Suppressor macrophage treated with lipopolysaccharide for 4 hours (primary cell): ENCODE data around the gene FAM181B.

Experiments used
- DNase-seq: peaks from one replicate; pipeline ENCODE4 v3.0.0-alpha.2; 2020

The FAM181B gene

DNA sequence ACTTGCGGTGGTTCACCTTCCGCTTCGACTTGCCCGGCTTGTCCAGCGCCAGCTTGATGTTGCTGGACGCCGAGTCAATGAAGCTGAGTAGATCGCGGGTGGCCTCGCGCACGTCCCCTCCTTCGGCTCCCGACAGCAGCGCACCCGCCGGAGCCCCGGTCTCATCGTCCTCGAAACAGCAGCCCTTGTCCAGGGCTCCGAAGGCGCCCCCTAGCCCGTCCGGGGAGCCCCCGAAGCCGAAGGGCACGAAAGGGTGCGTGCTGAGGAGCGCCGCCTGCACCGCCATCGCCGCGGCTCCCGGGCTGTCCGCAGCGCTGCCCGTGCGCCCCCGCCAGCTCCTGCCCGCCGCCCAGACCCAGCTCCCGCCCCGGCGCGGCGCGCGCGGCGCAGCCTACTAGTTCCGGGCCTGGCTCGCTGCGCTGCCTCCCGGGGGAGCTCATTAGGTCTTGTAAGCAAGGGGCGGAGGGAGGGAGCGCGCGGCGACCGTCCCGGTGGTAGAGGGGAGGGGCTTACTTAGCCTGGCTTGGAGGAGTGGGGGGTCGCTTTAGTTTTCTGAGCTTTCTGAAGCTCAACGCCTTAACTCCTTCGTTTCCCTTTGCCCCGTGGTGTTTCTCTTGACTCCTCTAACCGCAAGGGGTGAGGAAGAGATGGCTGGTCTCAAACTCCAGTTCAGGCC lies at the start of gene FAM181B:
TSS of gene FAM181B (minus strand) at position 421 of the 676 bp plus-strand sequence. CDS start at position 286, 135 bp downstream.
- no peak for DNase-seq

DNA sequence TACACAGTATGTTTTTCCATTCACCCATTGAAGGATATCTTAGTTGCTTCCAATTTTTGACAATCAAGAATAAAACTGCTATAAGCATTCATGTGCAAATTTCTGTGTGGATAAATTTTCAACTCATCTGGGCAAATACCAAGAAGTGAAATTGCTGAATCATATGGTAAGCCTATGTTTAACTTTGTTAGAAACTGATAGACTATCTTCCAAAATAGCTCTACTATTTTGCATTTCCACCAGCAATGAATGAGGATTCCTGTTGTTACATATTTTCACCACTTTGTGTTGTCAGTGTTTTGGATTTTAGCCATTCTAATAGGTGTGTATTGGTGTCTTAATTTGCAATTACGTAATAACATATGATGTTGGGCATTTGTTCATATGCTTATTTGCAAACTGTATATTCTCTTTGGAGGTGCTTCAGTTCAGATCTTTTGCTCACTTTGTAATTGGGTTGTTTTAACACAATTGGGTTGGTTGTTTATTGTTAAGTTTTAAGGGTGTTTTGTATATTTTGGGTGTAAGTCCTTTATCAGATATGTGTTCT lies 49.2 kb upstream of the FAM181B start:
- no peak for DNase-seq

GRCh38 chr11:82778776-82779175 lies 45.1 kb upstream of the FAM181B start:
- DNase-seq, result no peak

GRCh38 chr11:82776377-82776776 lies 42.7 kb upstream of the FAM181B start:
- DNase-seq, result no peak

DNA sequence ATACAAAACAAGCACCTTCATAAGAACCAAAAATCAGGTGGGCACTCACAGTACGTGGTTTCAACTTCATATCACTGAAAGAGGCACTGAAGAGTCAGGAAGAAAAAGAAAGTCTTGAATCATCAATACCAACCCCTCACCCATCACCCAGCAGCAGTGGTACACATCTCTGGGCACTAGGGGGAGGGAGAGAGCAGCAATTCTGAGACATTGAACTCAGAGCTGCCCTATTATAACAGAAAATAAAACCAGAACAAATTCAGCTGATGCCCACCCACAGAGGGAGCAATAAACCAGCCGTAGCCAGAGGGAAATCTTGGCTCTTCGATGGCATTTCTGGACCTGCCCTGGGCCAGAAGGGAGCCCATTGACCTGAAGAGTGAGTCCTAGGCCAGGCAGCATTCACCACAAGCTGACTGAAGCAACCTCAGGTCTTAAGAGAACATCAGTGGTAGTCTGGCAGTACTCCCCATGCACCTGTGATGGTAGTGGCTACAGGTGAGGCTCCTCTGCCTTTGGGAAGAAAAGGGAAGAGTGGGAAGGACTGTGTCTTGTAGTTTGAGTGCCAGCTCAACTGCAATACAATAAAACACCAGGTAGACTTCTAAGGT lies 42.2 kb upstream of the FAM181B start:
- DNase-seq, result peak; percentile 64

DNA sequence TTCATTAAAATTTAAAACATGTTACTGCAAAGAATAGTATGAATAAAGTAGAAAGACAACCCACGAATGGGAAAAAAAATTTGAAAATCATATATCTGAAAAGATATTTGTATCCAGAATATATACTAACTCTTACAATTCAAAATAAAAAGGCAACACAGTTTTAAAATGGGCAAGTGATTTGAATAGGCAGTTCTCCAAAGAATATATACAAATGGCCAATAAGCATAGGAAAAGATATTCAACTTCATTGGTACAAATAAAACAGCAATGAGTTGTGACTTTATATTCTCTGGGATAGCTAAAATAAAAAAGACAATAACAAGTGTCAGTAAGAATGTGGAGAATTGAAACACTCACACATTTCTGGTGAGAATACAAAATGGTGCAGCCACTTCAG lies 41.6 kb upstream of the FAM181B start:
- no peak for DNase-seq

- DNase-seq, result no peak
These were observed 38.1 kb upstream of the FAM181B start for GRCh38 chr11:82771781-82772180.

GRCh38 chr11:82767123-82767522 lies 33.5 kb upstream of the FAM181B start:
- DNase-seq, result no peak

DNA sequence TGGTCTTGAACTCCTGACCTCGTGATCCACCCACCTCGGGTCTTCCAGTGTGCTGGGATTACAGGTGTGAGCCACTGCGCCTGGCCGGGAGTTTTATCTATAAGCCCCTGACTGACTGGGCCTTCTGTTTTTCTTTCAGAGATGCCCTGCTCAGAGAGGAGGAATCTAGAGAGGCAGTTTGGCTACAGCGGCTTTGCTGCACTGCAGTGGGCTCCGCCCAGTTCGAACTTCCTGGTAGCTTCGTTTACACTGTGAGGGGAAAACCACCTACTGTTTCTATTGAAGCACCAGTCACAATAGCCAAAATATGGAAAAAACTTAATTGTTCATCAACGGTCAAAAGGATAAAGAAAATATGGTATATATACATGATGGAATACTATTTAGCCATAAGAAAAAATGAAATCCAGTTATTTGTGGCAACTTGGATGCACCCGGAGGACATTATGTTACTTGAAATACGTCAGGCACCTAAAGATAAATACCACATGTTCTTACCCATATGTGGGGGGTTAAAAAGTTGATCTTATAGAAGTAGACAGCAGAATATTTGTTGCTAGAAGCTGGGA lies 31.9 kb upstream of the FAM181B start:
- no peak for DNase-seq

- no peak for DNase-seq
These were observed 29.5 kb upstream of the FAM181B start for GRCh38 chr11:82763167-82763566.

- no peak for DNase-seq
These were observed 26.0 kb upstream of the FAM181B start for GRCh38 chr11:82759649-82760048.

- DNase-seq, result no peak
These were observed 24.1 kb upstream of the FAM181B start for GRCh38 chr11:82757660-82758357.

- DNase-seq, result no peak
These were observed 23.3 kb upstream of the FAM181B start for GRCh38 chr11:82756765-82757639.

DNA sequence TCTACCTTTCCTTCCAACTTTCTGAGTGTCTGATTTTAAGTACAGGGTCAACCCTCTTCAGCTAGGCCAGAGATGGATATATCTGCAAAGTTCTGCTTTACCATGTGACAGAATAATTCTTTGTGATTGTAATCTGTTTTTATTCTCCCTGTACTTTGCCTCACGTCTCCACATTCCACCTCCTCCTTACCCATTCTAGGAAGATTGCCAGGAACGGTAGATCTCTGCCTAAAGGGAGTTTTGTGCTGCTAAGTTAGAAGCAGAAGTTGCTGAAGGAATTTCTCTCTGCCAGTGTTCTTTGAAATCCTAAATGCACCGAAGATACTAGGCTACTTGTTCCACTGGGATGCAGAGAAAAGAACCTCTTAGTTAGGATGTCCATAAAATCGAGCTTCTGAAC lies 20.7 kb upstream of the FAM181B start:
- DNase-seq, result no peak

DNA sequence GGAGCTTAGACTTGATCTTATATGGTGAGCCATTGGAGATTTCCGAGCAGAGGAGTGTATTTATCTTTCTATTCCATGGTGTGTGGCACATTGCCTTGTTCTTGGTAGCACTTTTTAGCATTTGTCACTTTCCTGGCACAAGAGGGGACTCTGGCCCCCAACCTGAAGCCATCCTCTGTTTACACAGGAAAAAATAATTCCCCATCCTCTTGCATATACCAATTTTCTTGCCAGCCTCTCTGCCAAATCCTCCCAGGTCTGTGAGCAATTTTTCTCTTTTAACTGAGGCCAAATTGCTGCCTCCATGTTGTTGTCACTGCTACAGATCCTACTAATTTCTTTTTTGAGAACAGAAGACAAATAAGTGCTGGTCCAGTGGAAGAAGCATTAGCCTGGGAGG lies 20.3 kb upstream of the FAM181B start:
- DNase-seq, result no peak

DNA sequence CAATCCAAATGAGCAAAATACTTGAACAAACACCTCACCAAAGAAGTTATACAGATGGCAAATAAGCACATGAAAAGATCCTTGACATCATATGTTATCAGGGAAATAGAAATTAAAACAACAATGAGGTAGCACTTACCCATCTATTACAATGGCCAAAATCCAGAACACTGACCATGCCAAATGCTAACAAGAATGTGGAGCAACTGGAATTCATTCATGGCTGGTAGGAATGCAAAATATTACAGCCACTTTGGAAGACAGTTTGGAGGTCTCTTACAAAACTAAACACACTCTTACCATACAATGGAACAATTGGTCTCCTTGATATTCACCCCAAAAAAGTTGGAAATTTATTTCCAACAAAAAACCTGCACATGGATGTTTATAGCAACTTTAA lies 19.1 kb upstream of the FAM181B start:
- no peak for DNase-seq

DNA sequence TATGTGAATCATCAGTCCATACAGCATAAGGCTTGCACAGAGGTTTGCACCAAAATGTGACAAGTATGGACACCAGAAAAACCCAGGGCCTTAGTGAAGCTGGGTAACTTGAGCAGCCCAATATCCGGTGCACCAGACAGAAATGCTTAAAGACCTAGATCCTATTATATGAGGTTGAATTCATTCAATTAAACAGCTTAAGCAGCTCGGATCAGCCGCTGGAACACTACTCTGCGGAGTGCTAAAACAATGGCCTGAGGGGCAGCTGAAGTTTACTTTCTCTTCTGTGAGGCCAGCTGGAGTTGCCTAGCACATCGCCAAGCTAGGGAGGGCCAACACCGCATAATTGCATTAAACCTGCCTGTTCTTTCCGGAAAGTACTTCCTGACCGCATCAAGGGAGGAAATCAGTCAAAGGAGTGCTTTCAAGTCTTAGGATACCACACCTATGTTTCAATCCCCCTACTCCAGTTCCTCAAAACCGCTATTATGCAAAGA lies 17.0 kb upstream of the FAM181B start:
- no peak for DNase-seq

GRCh38 chr11:82747471-82747870 lies 13.8 kb upstream of the FAM181B start:
- no peak for DNase-seq

- DNase-seq, result no peak
These were observed 4.4 kb upstream of the FAM181B start for GRCh38 chr11:82738091-82738490.

- no peak for DNase-seq
These were observed 436 bp upstream of the FAM181B start for GRCh38 chr11:82734120-82734479.

GRCh38 chr11:82732734-82733443 lies 775 bp downstream of the FAM181B start:
- no peak for DNase-seq

GRCh38 chr11:82732348-82732733 lies 1.3 kb downstream of the FAM181B start:
- DNase-seq, result no peak
